Stimulated activated CD4-positive, alpha-beta T cell treated with anti-CD3 and anti-CD28 coated beads, Interleukin-1b, Interleukin-23, amount 100 ng/mL, for 1 hour (primary cell): ENCODE data around the gene APBA3.

ENCODE experiments used
- DNase-seq, 2 donors: peaks; one replicate each; pipeline ENCODE4 v3.0.0-alpha.2; 2020; ENCODE audit warnings: low read depth in 2 of 2

APBA3 gene

DNA sequence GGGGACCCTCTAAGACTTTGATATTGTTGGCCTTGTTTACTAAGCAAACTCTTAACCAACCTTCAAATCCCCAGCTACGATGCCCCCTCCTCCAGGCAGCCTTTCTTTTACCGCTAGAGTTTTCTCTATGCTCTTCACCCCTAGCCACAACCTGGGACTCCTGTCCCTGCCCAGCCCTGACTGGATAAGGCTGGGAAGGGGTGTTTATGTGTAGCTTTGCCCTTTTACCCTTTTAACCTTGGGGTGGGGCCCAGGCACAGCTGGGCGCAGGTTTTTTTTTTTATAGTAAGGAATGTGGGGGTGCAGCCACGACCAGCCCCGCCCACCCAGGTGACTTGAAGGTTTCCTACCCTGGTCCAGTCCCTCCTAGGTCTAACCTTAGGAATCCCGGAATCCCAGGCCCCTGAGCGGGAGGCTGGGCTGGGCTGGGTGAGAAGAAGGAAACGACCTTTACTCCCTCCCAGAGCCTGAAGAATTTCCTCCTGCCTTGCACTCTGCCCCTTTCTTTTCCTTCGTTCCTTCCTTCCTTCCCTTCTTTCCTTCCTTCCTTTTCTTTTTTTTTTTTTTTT lies 41.1 kb downstream of the APBA3 start:
- no peak for DNase-seq

GRCh38 chr19:3719868-3720267 lies 41.6 kb downstream of the APBA3 start:
- no peak for DNase-seq

DNA sequence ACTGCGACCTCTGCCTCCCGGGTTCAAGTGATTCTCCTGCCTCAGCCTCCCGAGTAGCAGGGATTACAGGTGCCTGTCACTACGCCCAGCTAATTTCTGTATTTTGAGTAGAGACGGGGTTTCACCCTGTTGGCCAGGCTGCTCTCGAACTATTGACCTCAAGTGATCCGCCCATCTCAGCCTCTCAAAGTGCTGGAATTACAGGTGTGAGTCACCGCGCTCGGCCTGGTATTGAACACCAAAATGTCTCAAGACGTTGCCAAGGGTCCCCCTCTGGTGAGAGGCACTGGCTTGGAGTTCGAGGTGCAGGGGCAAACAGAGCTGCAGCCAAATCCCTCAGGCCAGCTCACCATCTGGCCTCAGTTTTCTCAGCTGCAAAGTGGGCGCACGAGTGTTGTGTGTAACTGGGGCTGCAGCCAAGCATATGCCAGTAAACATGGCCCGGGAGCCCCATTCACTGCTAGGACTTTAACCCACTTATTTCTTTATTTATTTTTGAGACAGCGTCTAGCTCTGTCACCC lies 45.3 kb downstream of the APBA3 start:
- no peak for DNase-seq

- no peak for DNase-seq
Observed at GRCh38 chr19:3712663-3713611, 48.6 kb downstream of the APBA3 start.

GRCh38 chr19:3710265-3710812 lies 51.2 kb downstream of the APBA3 start:
- no peak for DNase-seq

- no peak for DNase-seq
Observed at GRCh38 chr19:3708207-3708931, 53.1 kb downstream of the APBA3 start, which contains the start of gene TJP3. TJP3 (plus strand) TSS chr19:3708384; CDS start chr19:3728433, 20,049 bp downstream.

GRCh38 chr19:3707868-3708206 lies 53.7 kb downstream of the APBA3 start:
- DNase-seq = no peak

- DNase-seq = no peak
Observed at GRCh38 chr19:3701200-3701599, 60.3 kb downstream of the APBA3 start.
